ENCODE data around the gene GALNT2.

GRCh38 chr1:230327892-230328284, 260.9 kb downstream of the GALNT2 start:
- TF ChIP-seq CTCF (IDR thresholded peaks at IDR 0.05; ENCODE audit: low read depth, low read length, missing input control) (no peak), MAX (IDR thresholded peaks at IDR 0.05) (no peak), ATF3 (IDR thresholded peaks at IDR 0.05) (no peak), REST (IDR thresholded peaks at IDR 0.05) (no peak), EGR1 (IDR thresholded peaks at IDR 0.05; ENCODE audit: low read depth in 2 of 2) (no peak), SP1 (IDR thresholded peaks at IDR 0.05) (no peak), RXRA (IDR thresholded peaks at IDR 0.05) (no peak), YY1 (IDR thresholded peaks at IDR 0.05) (no peak)
